H1 (cell line): ENCODE data around the gene TEKTIP1. TPM values are rescaled to one million over a fixed set of nuclear protein-coding genes. Genes with fewer than 3 reads are reported as not detected.

Experiments used
- CBX8 ChIP-seq: fragments of 300-800, 300-1000 bp; sonication (generic); IDR thresholded peaks from 2 replicates; pipeline ENCODE4 v1.7.1; 2016; ENCODE audit warnings: low read depth, low read length, borderline replicate concordance
- CREB1 ChIP-seq: IDR thresholded peaks from 2 replicates; pipeline ENCODE4 v1.6.1; 2012; ENCODE audit warnings: inconsistent platforms
- JUN ChIP-seq: IDR thresholded peaks from 2 replicates; pipeline ENCODE4 v1.6.1; 2011; ENCODE audit warnings: low read depth, mild to moderate bottlenecking, improper control_type of control experiment, low read length
- KDM1A ChIP-seq: fragments of 200-600, 300-600 bp; sonication (generic); IDR thresholded peaks from 2 replicates; pipeline ENCODE4 v1.7.1; 2016; ENCODE audit warnings: mild to moderate bottlenecking, low read length, borderline replicate concordance
- KDM4A ChIP-seq: IDR thresholded peaks from one replicate; pipeline ENCODE4 v1.7.1; 2012; ENCODE audit warnings: low read depth, mild to moderate bottlenecking, moderate library complexity, low read length, inconsistent platforms; ENCODE audit not compliant: severe bottlenecking
- RBBP5 ChIP-seq: IDR thresholded peaks from 2 replicates; pipeline ENCODE4 v1.7.1; 2012; ENCODE audit warnings: low read depth, mild to moderate bottlenecking, inconsistent platforms, low read length, moderate library complexity, borderline replicate concordance
- RXRA ChIP-seq: IDR thresholded peaks from 2 replicates; pipeline ENCODE4 v1.6.1; 2011; ENCODE audit warnings: low read depth, mild to moderate bottlenecking, low read length, moderate library complexity; ENCODE audit not compliant: insufficient read depth
- SP4 ChIP-seq: IDR thresholded peaks from 2 replicates; pipeline ENCODE4 v1.6.1; 2012; ENCODE audit warnings: low read length, inconsistent platforms
- SRF ChIP-seq: IDR thresholded peaks from 2 replicates; pipeline ENCODE4 v1.6.1; 2011; ENCODE audit warnings: mild to moderate bottlenecking, low read depth, low read length, moderate library complexity
- polyA plus RNA-seq, 7 experiments: library from polyadenylated mRNA; depleted of rRNA in 3 of 7; stranded (reverse) in 5 of 7; unstranded in 2 of 7; fragments of >200 nt in 5 of 7; fragments of 200-250 nt in 2 of 7; gene quantifications; 1 replicate in 5 of 7; 2 replicates in 1 of 7; 4 replicates in 1 of 7; pipeline versions ENCODE4 v1.2.1 to v1.2.3, GENCODE V29; 2011 to 2013; ENCODE audit warnings: missing spikeins in 2 of 7, mixed read lengths in 2 of 7
- total RNA-seq: library from RNA; stranded (reverse); fragmentation: NEBNext Ultra II Directional; extraction: Animal tissue kit (Norgen Biotek cat#: 25700); gene quantifications from 2 replicates; pipeline ENCODE4 v1.2.1, GENCODE V29; 2021
- TF ChIP-seq, protein P1 (sequence below): fragments of 300-600 bp; sonication (generic); IDR thresholded peaks from 2 replicates; pipeline ENCODE4 v1.7.1; 2012; ENCODE audit warnings: low read length, moderate library complexity, mild to moderate bottlenecking, inconsistent platforms; ENCODE audit not compliant: insufficient replicate concordance
- TF ChIP-seq, protein P2 (sequence below): IDR thresholded peaks from 2 replicates; pipeline ENCODE4 v1.6.1; 2011; ENCODE audit warnings: low read length, improper control_type of control experiment

The TEKTIP1 gene
- total and polyA plus RNA-seq, 2 of the 8 experiments (the other 6 are each of a cell fraction or from before 2014, with no cell fraction given), result 1.1 TPM; not detected in 1

DNA sequence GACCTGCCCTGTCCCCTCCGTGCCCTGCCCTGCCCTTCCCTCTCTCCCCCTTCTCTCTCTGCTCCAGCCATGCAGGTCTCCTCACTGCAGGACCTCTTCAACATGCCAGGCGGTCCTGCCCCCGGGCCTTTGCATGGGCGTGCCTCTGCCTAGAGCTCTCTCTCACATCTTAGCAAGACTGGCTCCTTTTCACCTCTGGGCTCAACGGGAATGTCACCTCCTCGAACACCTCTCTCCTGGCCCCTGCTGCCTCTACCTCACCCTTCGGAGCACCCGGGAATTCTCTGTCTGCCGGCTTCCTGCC is 12.8 kb downstream of the TEKTIP1 start (continued):
- TF ChIP-seq, protein P1, sequence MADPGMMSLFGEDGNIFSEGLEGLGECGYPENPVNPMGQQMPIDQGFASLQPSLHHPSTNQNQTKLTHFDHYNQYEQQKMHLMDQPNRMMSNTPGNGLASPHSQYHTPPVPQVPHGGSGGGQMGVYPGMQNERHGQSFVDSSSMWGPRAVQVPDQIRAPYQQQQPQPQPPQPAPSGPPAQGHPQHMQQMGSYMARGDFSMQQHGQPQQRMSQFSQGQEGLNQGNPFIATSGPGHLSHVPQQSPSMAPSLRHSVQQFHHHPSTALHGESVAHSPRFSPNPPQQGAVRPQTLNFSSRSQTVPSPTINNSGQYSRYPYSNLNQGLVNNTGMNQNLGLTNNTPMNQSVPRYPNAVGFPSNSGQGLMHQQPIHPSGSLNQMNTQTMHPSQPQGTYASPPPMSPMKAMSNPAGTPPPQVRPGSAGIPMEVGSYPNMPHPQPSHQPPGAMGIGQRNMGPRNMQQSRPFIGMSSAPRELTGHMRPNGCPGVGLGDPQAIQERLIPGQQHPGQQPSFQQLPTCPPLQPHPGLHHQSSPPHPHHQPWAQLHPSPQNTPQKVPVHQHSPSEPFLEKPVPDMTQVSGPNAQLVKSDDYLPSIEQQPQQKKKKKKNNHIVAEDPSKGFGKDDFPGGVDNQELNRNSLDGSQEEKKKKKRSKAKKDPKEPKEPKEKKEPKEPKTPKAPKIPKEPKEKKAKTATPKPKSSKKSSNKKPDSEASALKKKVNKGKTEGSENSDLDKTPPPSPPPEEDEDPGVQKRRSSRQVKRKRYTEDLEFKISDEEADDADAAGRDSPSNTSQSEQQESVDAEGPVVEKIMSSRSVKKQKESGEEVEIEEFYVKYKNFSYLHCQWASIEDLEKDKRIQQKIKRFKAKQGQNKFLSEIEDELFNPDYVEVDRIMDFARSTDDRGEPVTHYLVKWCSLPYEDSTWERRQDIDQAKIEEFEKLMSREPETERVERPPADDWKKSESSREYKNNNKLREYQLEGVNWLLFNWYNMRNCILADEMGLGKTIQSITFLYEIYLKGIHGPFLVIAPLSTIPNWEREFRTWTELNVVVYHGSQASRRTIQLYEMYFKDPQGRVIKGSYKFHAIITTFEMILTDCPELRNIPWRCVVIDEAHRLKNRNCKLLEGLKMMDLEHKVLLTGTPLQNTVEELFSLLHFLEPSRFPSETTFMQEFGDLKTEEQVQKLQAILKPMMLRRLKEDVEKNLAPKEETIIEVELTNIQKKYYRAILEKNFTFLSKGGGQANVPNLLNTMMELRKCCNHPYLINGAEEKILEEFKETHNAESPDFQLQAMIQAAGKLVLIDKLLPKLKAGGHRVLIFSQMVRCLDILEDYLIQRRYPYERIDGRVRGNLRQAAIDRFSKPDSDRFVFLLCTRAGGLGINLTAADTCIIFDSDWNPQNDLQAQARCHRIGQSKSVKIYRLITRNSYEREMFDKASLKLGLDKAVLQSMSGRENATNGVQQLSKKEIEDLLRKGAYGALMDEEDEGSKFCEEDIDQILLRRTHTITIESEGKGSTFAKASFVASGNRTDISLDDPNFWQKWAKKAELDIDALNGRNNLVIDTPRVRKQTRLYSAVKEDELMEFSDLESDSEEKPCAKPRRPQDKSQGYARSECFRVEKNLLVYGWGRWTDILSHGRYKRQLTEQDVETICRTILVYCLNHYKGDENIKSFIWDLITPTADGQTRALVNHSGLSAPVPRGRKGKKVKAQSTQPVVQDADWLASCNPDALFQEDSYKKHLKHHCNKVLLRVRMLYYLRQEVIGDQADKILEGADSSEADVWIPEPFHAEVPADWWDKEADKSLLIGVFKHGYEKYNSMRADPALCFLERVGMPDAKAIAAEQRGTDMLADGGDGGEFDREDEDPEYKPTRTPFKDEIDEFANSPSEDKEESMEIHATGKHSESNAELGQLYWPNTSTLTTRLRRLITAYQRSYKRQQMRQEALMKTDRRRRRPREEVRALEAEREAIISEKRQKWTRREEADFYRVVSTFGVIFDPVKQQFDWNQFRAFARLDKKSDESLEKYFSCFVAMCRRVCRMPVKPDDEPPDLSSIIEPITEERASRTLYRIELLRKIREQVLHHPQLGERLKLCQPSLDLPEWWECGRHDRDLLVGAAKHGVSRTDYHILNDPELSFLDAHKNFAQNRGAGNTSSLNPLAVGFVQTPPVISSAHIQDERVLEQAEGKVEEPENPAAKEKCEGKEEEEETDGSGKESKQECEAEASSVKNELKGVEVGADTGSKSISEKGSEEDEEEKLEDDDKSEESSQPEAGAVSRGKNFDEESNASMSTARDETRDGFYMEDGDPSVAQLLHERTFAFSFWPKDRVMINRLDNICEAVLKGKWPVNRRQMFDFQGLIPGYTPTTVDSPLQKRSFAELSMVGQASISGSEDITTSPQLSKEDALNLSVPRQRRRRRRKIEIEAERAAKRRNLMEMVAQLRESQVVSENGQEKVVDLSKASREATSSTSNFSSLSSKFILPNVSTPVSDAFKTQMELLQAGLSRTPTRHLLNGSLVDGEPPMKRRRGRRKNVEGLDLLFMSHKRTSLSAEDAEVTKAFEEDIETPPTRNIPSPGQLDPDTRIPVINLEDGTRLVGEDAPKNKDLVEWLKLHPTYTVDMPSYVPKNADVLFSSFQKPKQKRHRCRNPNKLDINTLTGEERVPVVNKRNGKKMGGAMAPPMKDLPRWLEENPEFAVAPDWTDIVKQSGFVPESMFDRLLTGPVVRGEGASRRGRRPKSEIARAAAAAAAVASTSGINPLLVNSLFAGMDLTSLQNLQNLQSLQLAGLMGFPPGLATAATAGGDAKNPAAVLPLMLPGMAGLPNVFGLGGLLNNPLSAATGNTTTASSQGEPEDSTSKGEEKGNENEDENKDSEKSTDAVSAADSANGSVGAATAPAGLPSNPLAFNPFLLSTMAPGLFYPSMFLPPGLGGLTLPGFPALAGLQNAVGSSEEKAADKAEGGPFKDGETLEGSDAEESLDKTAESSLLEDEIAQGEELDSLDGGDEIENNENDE, result no peak
- TF ChIP-seq KDM4A, result no peak
- no peak for TF ChIP-seq CBX8
- TF ChIP-seq, protein P2, sequence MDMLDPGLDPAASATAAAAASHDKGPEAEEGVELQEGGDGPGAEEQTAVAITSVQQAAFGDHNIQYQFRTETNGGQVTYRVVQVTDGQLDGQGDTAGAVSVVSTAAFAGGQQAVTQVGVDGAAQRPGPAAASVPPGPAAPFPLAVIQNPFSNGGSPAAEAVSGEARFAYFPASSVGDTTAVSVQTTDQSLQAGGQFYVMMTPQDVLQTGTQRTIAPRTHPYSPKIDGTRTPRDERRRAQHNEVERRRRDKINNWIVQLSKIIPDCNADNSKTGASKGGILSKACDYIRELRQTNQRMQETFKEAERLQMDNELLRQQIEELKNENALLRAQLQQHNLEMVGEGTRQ, result no peak
- no peak for TF ChIP-seq SRF
- no peak for TF ChIP-seq RBBP5
- no peak for TF ChIP-seq KDM1A
- TF ChIP-seq CREB1, result no peak
- TF ChIP-seq SP4, result no peak
- no peak for TF ChIP-seq JUN
- TF ChIP-seq RXRA, result no peak
